Mucosa of descending colon (tissue), 3 donors: ENCODE measurements around the gene SLC39A1. TPM values are rescaled to one million over a fixed set of nuclear protein-coding genes. Genes with fewer than 3 reads are reported as not detected.

Source experiments
- ATAC-seq: fragments of 200-7000 bp; cut with Tn5 transposase; one replicate; pipeline ENCODE4 v1.9.1; 2020; ENCODE audit warnings: mild to moderate bottlenecking, moderate library complexity
- DNase-seq, 3 donors: peaks; one replicate each; pipeline ENCODE4 v3.0.0-alpha.2; 2020
- H3K36me3 ChIP-seq: fragments of 200-600 bp; one replicate; pipeline ENCODE4 v1.8.0; 2021; ENCODE audit warnings: low read depth, mild to moderate bottlenecking
- H3K4me1 ChIP-seq: fragments of 200-600 bp; one replicate; pipeline ENCODE4 v1.8.0; 2021; ENCODE audit warnings: low read depth, mild to moderate bottlenecking
- H3K4me3 ChIP-seq: fragments of 200-600 bp; one replicate; pipeline ENCODE4 v1.8.0; 2021; ENCODE audit warnings: mild to moderate bottlenecking
- H3K9me3 ChIP-seq: fragments of 200-600 bp; one replicate; pipeline ENCODE4 v1.8.0; 2021; ENCODE audit warnings: mild to moderate bottlenecking
- intact Hi-C, 2 donors: fragments of 100-400 bp; cut with DNase I in 1 of 2; cut with micrococcal nuclease in 1 of 2; formaldehyde crosslinking; loops; one replicate each; pipeline versions ENCODE4 v1.11.0 to v1.11.1; 2022; cut with DNase I, micrococcal nuclease
- total RNA-seq, 3 donors: library from RNA; stranded (reverse); fragmentation: NEBNext Ultra II Directional in 2 of 3; extraction: Animal tissue kit (Norgen Biotek cat#: 25700) in 2 of 3; gene quantifications; one replicate each; pipeline versions ENCODE4 v1.2.1 to v1.2.4, GENCODE V29; 2021 to 2023
- TF ChIP-seq, protein P1 (sequence below): fragments of 200-600 bp; IDR thresholded peaks from one replicate; pipeline ENCODE4 v1.8.0; 2022; ENCODE audit warnings: antibody characterized with exemption, mild to moderate bottlenecking
- donor health status: DM: no; HTN: no; CAD: no; lungs with moderate emphysema.
- donor health status: DM: no; HTN: no; CAD: no.
- donor health status: DM: no; HTN: yes; CAD: no.

SLC39A1 gene
- total RNA-seq, 3 donors from 2014 or later: 66.7 to 74.7 (median 66.7) TPM

DNA sequence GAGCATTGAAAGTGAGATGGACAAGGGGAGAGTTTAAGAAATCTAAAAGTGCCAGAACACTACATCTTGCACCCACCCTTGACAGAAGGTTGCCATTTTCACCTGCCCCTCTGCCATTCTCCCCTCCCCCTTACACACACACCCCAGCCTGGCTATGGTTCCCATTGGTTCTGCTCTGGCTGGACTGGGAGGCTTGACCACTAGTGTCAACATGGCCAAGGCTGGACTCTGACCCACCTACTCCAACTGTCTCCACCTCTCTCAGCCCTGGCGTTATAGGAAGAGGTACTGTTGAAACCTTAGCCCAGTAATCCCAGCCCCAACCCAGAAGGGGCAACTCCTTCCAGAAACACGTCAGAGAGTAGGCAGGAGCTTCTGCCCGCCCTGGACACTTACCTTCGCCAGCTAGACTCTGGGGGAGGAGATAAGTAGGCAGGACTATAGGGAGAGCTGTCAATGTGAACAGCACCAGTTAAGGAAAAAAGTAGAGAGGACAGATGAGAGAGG is 9.4 kb downstream of the SLC39A1 start:
- H3K9me3 ChIP-seq: no peaks in the 10 kb centered on the region
- no peak for ATAC-seq
- peaks cover 9% of the 10 kb centered on the region for H3K36me3 ChIP-seq
- TF ChIP-seq, protein P1, sequence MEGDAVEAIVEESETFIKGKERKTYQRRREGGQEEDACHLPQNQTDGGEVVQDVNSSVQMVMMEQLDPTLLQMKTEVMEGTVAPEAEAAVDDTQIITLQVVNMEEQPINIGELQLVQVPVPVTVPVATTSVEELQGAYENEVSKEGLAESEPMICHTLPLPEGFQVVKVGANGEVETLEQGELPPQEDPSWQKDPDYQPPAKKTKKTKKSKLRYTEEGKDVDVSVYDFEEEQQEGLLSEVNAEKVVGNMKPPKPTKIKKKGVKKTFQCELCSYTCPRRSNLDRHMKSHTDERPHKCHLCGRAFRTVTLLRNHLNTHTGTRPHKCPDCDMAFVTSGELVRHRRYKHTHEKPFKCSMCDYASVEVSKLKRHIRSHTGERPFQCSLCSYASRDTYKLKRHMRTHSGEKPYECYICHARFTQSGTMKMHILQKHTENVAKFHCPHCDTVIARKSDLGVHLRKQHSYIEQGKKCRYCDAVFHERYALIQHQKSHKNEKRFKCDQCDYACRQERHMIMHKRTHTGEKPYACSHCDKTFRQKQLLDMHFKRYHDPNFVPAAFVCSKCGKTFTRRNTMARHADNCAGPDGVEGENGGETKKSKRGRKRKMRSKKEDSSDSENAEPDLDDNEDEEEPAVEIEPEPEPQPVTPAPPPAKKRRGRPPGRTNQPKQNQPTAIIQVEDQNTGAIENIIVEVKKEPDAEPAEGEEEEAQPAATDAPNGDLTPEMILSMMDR: no peak
- DNase-seq: no peak
- intact Hi-C loops: no loop called here
- H3K4me3 ChIP-seq: no peak overlapping the region
- peaks cover 18% of the 10 kb centered on the region for H3K4me1 ChIP-seq

DNA sequence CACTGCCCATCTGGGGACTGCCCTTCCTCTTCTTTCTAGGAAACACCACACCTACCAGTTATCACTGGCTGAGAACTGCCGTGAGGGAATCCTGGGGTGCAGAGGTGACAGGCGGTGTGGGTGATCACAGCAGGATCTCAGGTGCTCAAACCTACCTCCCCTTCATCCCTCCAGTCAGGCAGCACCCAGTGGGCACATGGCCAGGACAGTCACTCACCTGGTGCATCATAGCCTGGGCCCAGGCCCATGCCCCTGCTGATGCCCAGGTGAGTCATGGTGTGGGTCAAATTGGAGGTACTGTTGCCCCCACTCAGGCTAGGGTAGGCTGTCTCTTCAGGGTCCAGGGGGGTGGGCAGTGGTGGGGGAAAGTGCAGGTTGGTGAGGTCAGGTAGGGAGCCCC is 11.5 kb downstream of the SLC39A1 start:
- DNase-seq (no peak), ATAC-seq (no peak)
- peaks cover 9% of the 10 kb centered on the region for H3K36me3 ChIP-seq
- no peak overlapping the region for H3K4me3 ChIP-seq
- H3K4me1 ChIP-seq: peaks cover 10% of the 10 kb centered on the region
- TF ChIP-seq, protein P1: no peak
- no peaks in the 10 kb centered on the region for H3K9me3 ChIP-seq
- intact Hi-C loops: no loop called here

DNA sequence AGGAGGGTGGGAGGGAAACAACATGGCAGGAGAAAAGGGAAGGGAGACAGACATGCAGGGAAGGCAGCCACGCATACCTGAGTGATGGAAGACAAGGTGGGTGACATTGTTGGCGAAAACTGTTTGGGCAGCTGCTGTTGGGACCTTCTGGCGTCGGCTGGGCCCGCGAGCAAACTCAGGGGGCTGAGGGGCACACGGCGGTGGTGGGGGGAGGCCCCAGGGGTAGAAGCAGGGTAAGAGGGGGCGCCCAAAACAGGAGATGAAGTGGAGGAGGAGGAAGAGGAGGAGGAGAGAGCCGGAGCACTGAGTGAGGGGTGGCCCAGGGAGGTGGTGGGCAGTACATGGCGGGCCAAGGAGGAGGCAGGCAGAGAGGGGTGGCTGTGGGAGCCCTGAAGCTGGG is 12.2 kb downstream of the SLC39A1 start:
- no peaks in the 10 kb centered on the region for H3K9me3 ChIP-seq
- no peak overlapping the region for H3K4me3 ChIP-seq
- H3K36me3 ChIP-seq: peaks cover 9% of the 10 kb centered on the region
- H3K4me1 ChIP-seq: peaks cover 7% of the 10 kb centered on the region
- ATAC-seq (no peak), DNase-seq (no peak)
- intact Hi-C loops: no loop called here
- TF ChIP-seq, protein P1: no peak

DNA sequence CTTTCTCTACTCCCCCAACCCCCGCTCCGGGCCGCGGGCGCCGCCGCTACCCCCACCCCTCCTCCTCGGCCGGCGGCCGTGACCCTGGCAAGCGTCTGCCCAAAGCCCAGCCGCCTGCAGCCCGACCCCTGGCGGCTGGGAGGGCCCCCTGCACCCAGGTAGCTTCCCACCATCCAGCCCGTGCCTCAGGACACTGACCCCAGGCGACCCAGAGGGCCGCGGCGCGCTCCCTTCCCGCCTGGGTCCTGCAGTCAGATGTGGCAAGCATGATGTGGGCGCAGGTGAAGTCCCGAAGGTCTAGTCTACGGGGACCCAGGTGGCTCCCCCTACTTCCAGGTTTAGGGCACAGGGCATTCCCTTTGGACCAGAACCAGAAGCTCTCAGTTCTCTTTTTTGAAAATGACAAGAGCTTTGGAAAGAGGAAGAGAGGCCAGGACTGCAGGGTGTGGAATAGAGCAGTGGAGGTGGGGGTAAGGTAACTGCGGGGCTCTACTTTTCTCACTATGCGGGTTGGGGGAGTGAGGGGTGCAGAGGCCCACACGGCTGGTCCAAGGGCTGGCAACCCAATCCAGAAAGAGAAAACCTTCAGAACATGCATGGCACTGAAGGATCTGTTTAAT is 16.6 kb downstream of the SLC39A1 start, which contains the start of gene DENND4B:
DENND4B (minus strand) TSS at position 97 of the 620 bp plus-strand sequence. CDS start 2,344 bp downstream, outside the sequence.
- intact Hi-C loops: loop anchor here in 1 of 2 donors (10.0 kb wide), 2 partner anchors 122 to 152 kb away; no protein-coding TSS in a partner anchor
- H3K4me1 ChIP-seq: peaks cover 13% of the 10 kb centered on the region
- no peaks in the 10 kb centered on the region for H3K36me3 ChIP-seq
- no peaks in the 10 kb centered on the region for H3K9me3 ChIP-seq
- DNase-seq (peak; percentile 83 to 89 (median 89)), ATAC-seq (peak; percentile 88)
- H3K4me3 ChIP-seq: peak within 1 kb of the TSS; percentile 87
- TF ChIP-seq, protein P1: peak; percentile 91

DNA sequence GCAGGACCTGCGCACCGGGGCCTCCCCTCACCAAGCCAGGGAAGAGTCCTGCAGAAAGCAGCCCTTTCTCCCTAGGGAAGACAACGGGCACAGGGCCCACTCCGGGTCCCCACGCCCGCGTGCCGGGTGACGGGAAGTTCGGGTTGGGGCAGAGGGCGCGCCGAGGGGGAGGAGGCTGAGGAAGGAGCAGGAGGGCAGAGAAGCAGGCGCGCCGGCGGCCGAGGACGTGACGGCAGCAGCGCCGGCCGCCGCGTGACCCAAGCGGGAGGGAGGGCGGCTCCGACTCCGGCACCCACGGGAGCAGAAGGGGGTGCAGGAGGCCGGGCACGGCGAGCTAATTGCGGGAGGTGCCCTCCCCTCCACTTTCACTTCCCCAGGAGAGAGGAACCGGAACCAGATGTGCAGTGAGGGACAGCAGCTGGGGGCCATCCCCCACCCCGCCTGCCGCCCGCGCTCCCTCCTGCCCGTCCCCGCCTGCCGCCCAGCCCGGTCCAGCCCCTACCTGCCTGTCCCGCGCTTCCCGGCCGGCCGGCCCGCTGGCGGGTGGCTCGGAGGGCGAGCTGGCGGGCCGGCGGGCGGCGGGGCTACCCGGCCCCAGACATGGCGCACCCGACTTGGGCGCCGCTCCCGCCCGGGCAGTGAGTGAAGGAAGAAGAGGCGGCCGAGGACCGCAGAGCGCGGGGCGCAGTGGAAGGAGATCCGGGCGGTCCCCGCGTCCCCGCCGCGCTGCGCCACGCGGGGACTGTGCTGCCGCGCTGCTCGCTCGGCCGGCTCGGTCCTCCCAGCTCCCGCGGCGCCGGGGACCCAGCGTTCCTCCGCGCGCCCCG is 17.3 kb downstream of the SLC39A1 start:
- H3K4me3 ChIP-seq: peak overlapping the region; percentile 87
- peaks cover 13% of the 10 kb centered on the region for H3K4me1 ChIP-seq
- no peaks in the 10 kb centered on the region for H3K9me3 ChIP-seq
- TF ChIP-seq, protein P1: no peak
- ATAC-seq: peak; percentile 85
- peak; percentile 83 to 94 (median 91) for DNase-seq
- intact Hi-C loops: loop anchor here in 1 of 2 donors (10.0 kb wide), 2 partner anchors 121 to 151 kb away; no protein-coding TSS in a partner anchor
- H3K36me3 ChIP-seq: no peaks in the 10 kb centered on the region
